ENCODE measurements around the gene MYCN. TPM values are rescaled to one million over a fixed set of nuclear protein-coding genes. Genes with fewer than 3 reads are reported as not detected.

MYCN gene
- total RNA-seq, 4 donors from 2014 or later: not detected

- TF ChIP-seq CTCF (IDR thresholded peaks at IDR 0.05; ENCODE audit: low read depth): no peak
Measured at GRCh38 chr2:15974565-15975260, 34.4 kb downstream of the MYCN start.

- no peak for TF ChIP-seq CTCF (IDR thresholded peaks at IDR 0.05; ENCODE audit: low read depth)
Measured at GRCh38 chr2:15975261-15975600, 34.9 kb downstream of the MYCN start.

GRCh38 chr2:15975676-15976075, 35.3 kb downstream of the MYCN start:
- no peak for TF ChIP-seq CTCF (IDR thresholded peaks at IDR 0.05; ENCODE audit: low read depth)

- no peak for TF ChIP-seq CTCF (IDR thresholded peaks at IDR 0.05; ENCODE audit: low read depth)
Measured at GRCh38 chr2:15976354-15976753, 36.0 kb downstream of the MYCN start.

GRCh38 chr2:15979051-15979758, 38.9 kb downstream of the MYCN start:
- TF ChIP-seq CTCF (IDR thresholded peaks at IDR 0.05; ENCODE audit: low read depth): no peak

GRCh38 chr2:15979759-15980604, 39.6 kb downstream of the MYCN start:
- TF ChIP-seq CTCF (IDR thresholded peaks at IDR 0.05; ENCODE audit: low read depth): no peak

- no peak for TF ChIP-seq CTCF (IDR thresholded peaks at IDR 0.05; ENCODE audit: low read depth)
Measured at GRCh38 chr2:15980605-15981098, 40.3 kb downstream of the MYCN start.

All from subcutaneous adipose tissue (tissue), 4 donors.